GM18508 (cell line): ENCODE data around the gene CHTF18.
"Not testable (repeated sequence)": the region's sequence is repeated elsewhere in the genome, so short reads cannot be mapped to it uniquely, and the experiment has no call there.

Experiments used
- ATAC-seq: cut with Tn5 transposase; IDR thresholded peaks from one replicate; pipeline ENCODE4 v1.9.1; 2021; ENCODE audit warnings: moderate number of reproducible peaks; ENCODE audit not compliant: insufficient read depth, unreplicated experiment

The CHTF18 gene

GRCh38 chr16:772959-773358 lies 15.5 kb upstream of the CHTF18 start:
- no peak for ATAC-seq

DNA sequence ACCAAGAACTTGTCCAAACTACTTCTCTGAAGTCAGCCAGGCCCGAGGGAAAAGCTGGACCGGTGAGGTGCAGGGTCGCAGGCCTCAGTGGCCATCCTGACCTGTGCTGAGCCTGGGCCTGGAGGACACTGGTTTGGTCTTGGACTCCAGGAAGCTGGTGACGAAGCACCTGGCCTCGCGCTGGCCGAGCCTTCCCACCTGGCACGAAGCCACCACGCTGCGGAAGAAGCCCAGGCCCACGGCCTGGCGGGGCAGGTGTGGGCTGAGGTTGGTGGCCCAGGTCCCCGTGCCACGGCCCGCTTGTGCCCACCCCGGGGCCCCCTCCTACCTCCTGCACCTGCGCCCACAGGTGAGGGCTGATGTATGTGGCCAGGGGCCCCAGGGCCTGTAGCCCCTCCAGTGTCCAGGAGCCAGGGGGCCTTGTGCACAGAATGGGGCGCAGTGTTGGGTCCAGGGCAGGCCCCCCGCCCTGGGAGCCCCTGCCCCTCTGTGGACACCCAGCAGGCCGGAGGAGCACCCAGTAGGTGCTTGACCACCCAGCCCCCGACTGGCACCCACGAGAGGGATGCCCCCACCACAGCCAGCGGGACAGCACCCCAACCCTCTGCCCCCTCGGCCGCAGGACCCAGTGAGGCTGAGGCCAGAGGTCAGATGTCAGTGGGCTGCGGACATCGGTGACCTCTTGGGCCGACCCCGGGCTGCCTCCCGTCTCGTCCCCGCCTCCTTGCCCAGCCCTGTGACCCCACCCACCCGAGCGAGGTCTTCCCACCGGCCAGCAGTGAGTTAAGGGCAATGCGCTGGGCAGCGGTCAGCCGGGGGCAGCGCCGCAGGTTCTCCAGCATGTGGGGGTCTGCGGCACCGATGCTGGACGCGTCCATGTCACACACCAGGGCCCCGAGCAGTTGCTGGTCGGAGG lies 14.1 kb upstream of the CHTF18 start:
- no peak for ATAC-seq

- ATAC-seq = no peak
Measured at GRCh38 chr16:775236-775796, 13.1 kb upstream of the CHTF18 start.

- ATAC-seq = not testable (repeated sequence)
Measured at GRCh38 chr16:776298-776697, 12.1 kb upstream of the CHTF18 start.

GRCh38 chr16:776824-777223 lies 11.6 kb upstream of the CHTF18 start:
- ATAC-seq = no peak

- no peak for ATAC-seq
Measured at GRCh38 chr16:777826-778225, 10.6 kb upstream of the CHTF18 start.

- ATAC-seq = no peak
Measured at GRCh38 chr16:778447-778846, 10.0 kb upstream of the CHTF18 start.

GRCh38 chr16:778909-779527 lies 9.4 kb upstream of the CHTF18 start:
- no peak for ATAC-seq

DNA sequence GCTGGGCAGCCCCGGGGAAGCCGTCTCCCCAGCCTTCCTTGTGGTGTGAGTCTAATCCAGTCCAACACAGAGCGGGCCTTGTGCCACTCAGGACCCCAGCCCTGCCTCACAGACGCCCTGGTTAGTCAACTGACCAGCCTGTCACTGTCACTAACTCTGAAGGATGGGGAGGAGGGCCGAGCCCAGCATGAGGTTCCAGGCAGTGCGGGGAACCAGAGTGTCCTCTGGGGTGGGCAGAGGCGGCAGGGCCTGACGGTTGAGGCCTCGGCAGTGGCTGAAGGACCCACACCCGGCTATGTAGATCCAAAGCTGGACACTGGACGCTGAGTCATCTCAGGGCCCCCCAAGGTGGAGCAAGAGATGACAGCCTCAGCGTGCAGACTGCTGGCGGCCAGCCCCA lies 8.9 kb upstream of the CHTF18 start:
- no peak for ATAC-seq

DNA sequence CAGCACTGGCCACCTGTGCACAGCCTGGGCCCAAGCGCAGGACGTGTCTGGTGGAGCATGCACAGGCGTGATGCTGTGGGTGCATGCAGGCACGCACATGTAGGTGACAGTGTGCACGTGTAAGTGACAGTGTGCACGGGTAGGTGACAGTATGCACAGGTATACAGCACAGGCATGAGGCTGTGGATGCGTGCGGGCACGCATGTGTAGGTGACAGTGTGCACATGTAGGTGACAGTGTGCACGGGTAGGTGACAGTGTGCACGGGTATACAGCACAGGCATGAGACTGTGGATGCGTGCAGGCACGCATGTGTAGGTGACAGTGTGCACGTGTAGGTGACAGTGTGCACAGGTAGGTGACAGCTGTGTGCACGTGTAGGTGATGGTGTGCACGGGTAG lies 8.1 kb upstream of the CHTF18 start:
- ATAC-seq = no peak

- no peak for ATAC-seq
Measured at GRCh38 chr16:781346-782010, 6.9 kb upstream of the CHTF18 start.

DNA sequence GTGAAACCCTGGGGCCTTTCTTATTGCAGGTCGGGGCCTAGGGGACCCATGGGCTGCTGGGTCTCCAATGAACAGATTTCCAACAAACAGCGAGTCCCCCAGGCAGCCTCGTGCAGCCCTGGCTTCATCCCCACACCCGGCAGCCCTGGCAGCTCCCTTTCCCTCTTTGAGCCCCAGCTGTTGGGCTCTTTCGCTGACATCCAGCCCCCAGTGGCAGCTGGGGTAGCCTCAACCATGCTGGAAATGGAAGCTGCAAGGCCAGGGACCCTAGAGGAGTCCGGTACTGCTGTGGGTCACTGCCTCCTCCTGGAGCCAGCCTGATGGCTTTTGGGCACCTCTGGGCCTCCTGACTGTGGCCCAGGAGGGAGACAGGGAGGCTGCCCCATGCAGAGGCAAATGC lies 6.2 kb upstream of the CHTF18 start:
- ATAC-seq = no peak

DNA sequence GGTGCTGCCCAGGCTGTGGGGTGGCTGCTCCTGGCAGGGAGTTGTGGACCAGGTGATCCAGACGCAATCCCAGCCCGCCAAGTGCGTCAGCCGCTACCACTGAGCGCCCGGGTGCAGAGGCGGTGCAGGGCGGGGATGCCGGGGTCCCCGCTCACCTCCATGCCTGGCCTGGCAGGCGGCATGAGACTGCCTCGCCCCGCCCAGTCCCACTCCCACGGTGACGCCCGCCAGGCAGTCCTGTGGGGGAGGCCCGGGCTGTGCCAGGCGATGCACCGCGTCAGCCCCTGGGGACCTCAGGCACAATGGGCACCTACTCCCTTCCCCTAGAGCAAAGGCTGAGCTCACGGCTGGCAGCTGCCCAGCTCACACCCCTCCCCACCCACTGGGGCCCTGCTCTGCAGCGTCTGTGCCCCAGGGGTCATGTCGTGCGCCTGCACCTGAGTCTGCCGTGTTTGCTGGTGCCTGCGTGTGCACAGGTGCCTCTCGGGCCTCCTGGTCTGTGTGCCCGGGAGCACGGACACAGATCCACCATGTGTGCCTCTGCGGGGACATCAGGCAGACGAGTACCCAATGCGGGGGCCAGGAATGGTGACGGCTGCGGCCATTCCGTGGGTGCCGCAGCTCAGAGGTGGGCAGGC lies 5.5 kb upstream of the CHTF18 start:
- ATAC-seq = no peak

- no peak for ATAC-seq
Measured at GRCh38 chr16:783404-784161, 4.8 kb upstream of the CHTF18 start.

DNA sequence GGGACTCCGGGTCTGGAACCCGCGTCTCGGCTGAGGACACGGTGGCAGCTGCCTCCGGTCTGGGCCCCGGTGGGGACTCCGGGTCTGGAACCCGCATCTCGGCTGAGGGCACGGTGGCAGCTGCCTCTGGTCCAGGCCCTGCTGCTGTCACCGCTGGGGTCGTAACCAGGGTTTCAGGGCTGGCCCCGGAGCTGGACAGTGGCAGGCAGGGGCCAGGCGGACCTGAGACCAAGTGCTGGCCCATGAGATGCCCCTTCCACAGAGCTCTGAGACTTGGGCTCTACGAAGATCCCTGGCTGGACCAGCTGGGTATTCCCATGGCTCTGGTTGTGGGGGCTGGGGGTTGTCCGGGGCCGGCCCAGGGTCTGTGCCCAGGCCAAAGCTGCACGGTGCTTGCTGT lies 4.0 kb upstream of the CHTF18 start:
- ATAC-seq = no peak

DNA sequence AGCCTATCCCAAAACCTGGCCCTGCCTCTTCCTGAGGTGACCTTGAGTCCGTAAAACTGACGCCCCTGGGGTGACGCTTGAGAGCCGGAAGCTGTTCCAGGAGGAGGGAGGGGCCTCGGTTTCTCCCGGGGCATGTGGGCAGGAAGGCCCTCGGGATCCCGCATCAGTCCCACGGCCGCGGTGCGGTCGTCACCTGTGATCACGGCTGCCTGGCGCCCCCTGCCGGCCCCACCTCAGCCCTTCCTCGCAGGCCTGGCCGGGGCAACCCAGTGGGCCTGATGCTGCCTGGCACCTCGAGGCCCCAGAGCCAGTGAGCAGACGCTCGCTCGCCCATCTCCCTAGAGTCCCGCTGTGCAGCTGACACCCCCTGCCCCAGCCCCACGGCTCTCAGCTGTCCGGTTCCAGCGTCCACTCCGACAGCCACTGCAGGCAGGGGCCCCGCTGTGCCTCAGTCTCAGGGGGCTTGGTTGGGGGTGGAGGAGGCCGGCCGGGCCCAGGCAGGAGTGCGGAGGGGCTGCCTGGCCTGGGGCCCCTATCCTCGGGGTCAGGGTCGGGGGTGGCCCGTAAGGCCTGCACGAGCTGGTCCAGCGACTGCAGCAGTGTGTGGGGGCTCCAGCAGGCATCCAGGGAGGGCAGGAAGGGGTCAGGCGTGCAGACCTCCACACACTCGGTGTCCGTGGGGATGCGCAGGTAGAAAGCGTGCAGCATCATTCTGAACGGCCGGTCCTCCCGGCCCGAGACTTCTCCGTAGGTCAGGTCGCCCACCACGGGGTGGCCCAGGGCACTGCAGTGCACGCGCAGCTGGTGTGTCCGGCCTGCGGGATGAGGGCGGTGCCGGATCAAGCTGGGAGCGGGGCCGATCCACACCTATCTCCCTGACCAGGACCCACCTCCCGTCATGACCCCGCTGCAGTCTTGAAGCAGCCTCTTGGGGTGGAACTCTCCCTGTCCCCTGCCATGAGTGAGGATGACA lies 2.6 kb upstream of the CHTF18 start:
- ATAC-seq = no peak

- ATAC-seq = no peak
Measured at GRCh38 chr16:787321-787966, 976 bp upstream of the CHTF18 start.

GRCh38 chr16:787978-788398 lies 432 bp upstream of the CHTF18 start, which contains the start of gene RPUSD1:
TSS of gene RPUSD1 (minus strand) at chr16:788381. CDS start at chr16:787737, 644 bp downstream.
- no peak for ATAC-seq
